NT2/D1 (cell line): Measurements from ENCODE around the gene FUBP3.
"Not testable (repeated sequence)": the region's sequence is repeated elsewhere in the genome, so short reads cannot be mapped to it uniquely, and the experiment has no call there.

Experiments
- DNase-seq: peaks from one replicate; pipeline ENCODE4 v3.0.0-alpha.2; 2011; ENCODE audit warnings: low read depth, low spot score
- H3K27me3 ChIP-seq: 2 replicates; pipeline ENCODE4 v1.6.0; 2011; ENCODE audit warnings: mild to moderate bottlenecking; ENCODE audit not compliant: insufficient read length, insufficient read depth
- H3K36me3 ChIP-seq: 2 replicates; pipeline ENCODE4 v1.6.1; 2011; ENCODE audit warnings: mild to moderate bottlenecking, low read length, mixed read lengths; ENCODE audit not compliant: insufficient read depth, insufficient read length
- H3K4me1 ChIP-seq: 2 replicates; pipeline ENCODE4 v1.5.1; 2011; ENCODE audit not compliant: insufficient read depth, insufficient read length
- H3K4me3 ChIP-seq: 2 replicates; pipeline ENCODE4 v1.5.1; 2011; ENCODE audit warnings: low read depth; ENCODE audit not compliant: insufficient read length
- H3K9ac ChIP-seq: 2 replicates; pipeline ENCODE4 v1.6.0; 2011; ENCODE audit warnings: low read depth; ENCODE audit not compliant: insufficient read length
- H3K9me3 ChIP-seq: 2 replicates; pipeline ENCODE4 v1.5.1; 2011; ENCODE audit warnings: mild to moderate bottlenecking, low read length; ENCODE audit not compliant: insufficient read depth
- SUZ12 ChIP-seq: IDR thresholded peaks from 2 replicates; pipeline ENCODE4 v1.6.1; 2011; ENCODE audit not compliant: insufficient read length, insufficient read depth; ENCODE audit errors: extremely low read depth
- YY1 ChIP-seq: IDR thresholded peaks from 2 replicates; pipeline ENCODE4 v1.6.1; 2011; ENCODE audit not compliant: insufficient read length, insufficient read depth
- ZNF274 ChIP-seq: IDR thresholded peaks from 2 replicates; pipeline ENCODE4 v1.6.1; 2011; ENCODE audit warnings: mild to moderate bottlenecking, low read depth, low read length

Gene FUBP3

GRCh38 chr9:130685104-130685503 lies 105.7 kb downstream of the FUBP3 start:
- TF ChIP-seq ZNF274 = no peak
- no peak for TF ChIP-seq YY1
- TF ChIP-seq SUZ12 = no peak
- H3K4me1 ChIP-seq = peaks cover 6% of the 10 kb centered on the region
- H3K9me3 ChIP-seq = peaks cover 10% of the 10 kb centered on the region; the same call in 1 of the 2 replicates
- H3K4me3 ChIP-seq = no peak overlapping the region
- no peak overlapping the region for H3K9ac ChIP-seq
- no peak for DNase-seq
- H3K36me3 ChIP-seq = no peaks in the 10 kb centered on the region
- peaks cover 20% of the 10 kb centered on the region for H3K27me3 ChIP-seq

GRCh38 chr9:130685945-130686344 lies 106.6 kb downstream of the FUBP3 start:
- not testable (repeated sequence) for H3K36me3 ChIP-seq, DNase-seq, H3K9ac ChIP-seq, H3K4me1 ChIP-seq, H3K4me3 ChIP-seq
- peaks cover 13% of the 10 kb centered on the region for H3K27me3 ChIP-seq
- H3K9me3 ChIP-seq = peaks cover 10% of the 10 kb centered on the region; the same call in 1 of the 2 replicates

- H3K9me3 ChIP-seq = peaks cover 10% of the 10 kb centered on the region; the same call in 1 of the 2 replicates
- no peaks in the 10 kb centered on the region for H3K36me3 ChIP-seq
- no peak overlapping the region for H3K9ac ChIP-seq
- H3K27me3 ChIP-seq = peaks cover 6% of the 10 kb centered on the region
- DNase-seq = no peak
- H3K4me1 ChIP-seq = no peaks in the 10 kb centered on the region
- no peak overlapping the region for H3K4me3 ChIP-seq
- no peak for TF ChIP-seq YY1
- no peak for TF ChIP-seq SUZ12
- TF ChIP-seq ZNF274 = no peak
Measured at GRCh38 chr9:130687615-130688014, 108.2 kb downstream of the FUBP3 start.
